Esophagus (tissue), 2 donors: ENCODE results near the gene LARP6. TPM values are rescaled to one million over a fixed set of nuclear protein-coding genes. Genes with fewer than 3 reads are reported as not detected.

ENCODE experiments used
- H3K27ac ChIP-seq, 2 donors: one replicate each; pipeline ENCODE4 v1.5.1; 2013; ENCODE audit warnings: low read depth in 2 of 2, mild to moderate bottlenecking in 2 of 2, inconsistent platforms in 1 of 2, low read length in 1 of 2, moderate library complexity in 1 of 2
- H3K27me3 ChIP-seq, 2 donors: one replicate each; pipeline ENCODE4 v1.6.1; 2013; ENCODE audit warnings: low read length in 2 of 2, control low read depth in 1 of 2, mild to moderate bottlenecking in 1 of 2; ENCODE audit not compliant: insufficient read depth in 2 of 2, control insufficient read depth in 1 of 2
- H3K36me3 ChIP-seq, 2 donors: one replicate each; pipeline ENCODE4 v1.6.1; 2013; ENCODE audit warnings: low read length in 1 of 2; ENCODE audit not compliant: control insufficient read depth in 2 of 2, insufficient read depth in 2 of 2
- H3K4me1 ChIP-seq, 2 donors: one replicate each; pipeline ENCODE4 v1.6.1; 2013; ENCODE audit warnings: low read length in 1 of 2; ENCODE audit not compliant: control insufficient read depth in 2 of 2, insufficient read depth in 2 of 2
- H3K4me3 ChIP-seq, 2 donors: one replicate each; pipeline ENCODE4 v1.5.1; 2013; ENCODE audit warnings: low read length in 2 of 2, mild to moderate bottlenecking in 2 of 2, low read depth in 1 of 2, moderate library complexity in 1 of 2
- H3K9me3 ChIP-seq, 2 donors: one replicate each; pipeline ENCODE4 v1.6.1; 2013; ENCODE audit warnings: mild to moderate bottlenecking in 2 of 2, low read depth in 1 of 2, low read length in 1 of 2, moderate library complexity in 1 of 2; ENCODE audit not compliant: control insufficient read depth in 2 of 2, insufficient read depth in 1 of 2
- WGBS, 2 donors: extraction: QIAGEN DNeasy Blood & Tissue Kit; methylation state at CpG; one replicate each; pipeline ENCODE4 v1.1.7; 2013; 5-methylcytosine and 5-hydroxymethylcytosine counted together
- polyA plus RNA-seq, 2 donors: library from polyadenylated mRNA; stranded (reverse); fragments of 200-250 nt; gene quantifications; one replicate each; pipeline ENCODE4 v1.2.3, GENCODE V29; 2013
- donor health status: healthy with polysubstance abuse.
- donor health status: Bipolar disorder and iron deficiency.

The LARP6 gene
- 1 to 10 TPM; 3.2 to 6.5 TPM for polyA plus RNA-seq

- no peaks in the 10 kb centered on the region for H3K36me3 ChIP-seq
- no peaks in the 10 kb centered on the region for H3K9me3 ChIP-seq
- H3K4me1 ChIP-seq: no peaks in the 10 kb centered on the region
- peaks cover 0 to 3% of the 10 kb centered on the region in 2 donors for H3K27me3 ChIP-seq
- H3K4me3 ChIP-seq: peak within 1 kb of the TSS; percentile 54 to 68
- 1% methylated on average over 38 to 78 of the region's 78 CpGs for WGBS, 2 donors
- H3K27ac ChIP-seq: peak within 1 kb of the TSS; percentile 79 to 81
These were observed at the start of gene LARP6 for GRCh38 chr15:70853973-70854665. TSS of gene LARP6 (minus strand) at chr15:70854157. CDS start at chr15:70854088, 69 bp downstream.

GRCh38 chr15:70902107-70902506, 48.1 kb upstream of the LARP6 start:
- H3K4me3 ChIP-seq: no peak overlapping the region
- no peaks in the 10 kb centered on the region for H3K27me3 ChIP-seq
- WGBS, 2 donors: 64 to 83% methylated on average over 1 of the region's 1 CpG
- no peaks in the 10 kb centered on the region for H3K4me1 ChIP-seq
- H3K27ac ChIP-seq: no peak overlapping the region
- H3K9me3 ChIP-seq: no peaks in the 10 kb centered on the region
- H3K36me3 ChIP-seq: no peaks in the 10 kb centered on the region

GRCh38 chr15:70892912-70893560, 39.1 kb upstream of the LARP6 start:
- WGBS, 2 donors: 3 to 6% methylated on average over 10 of the region's 10 CpGs
- no peaks in the 10 kb centered on the region for H3K36me3 ChIP-seq
- H3K27me3 ChIP-seq: no peaks in the 10 kb centered on the region
- peak overlapping the region; percentile 44 to 74 for H3K27ac ChIP-seq
- peaks cover 0 to 3% of the 10 kb centered on the region in 2 donors for H3K4me1 ChIP-seq
- no peaks in the 10 kb centered on the region for H3K9me3 ChIP-seq
- H3K4me3 ChIP-seq: peak overlapping the region; percentile 68 to 69

- peak within 1 kb of the TSS; percentile 68 to 69 for H3K4me3 ChIP-seq
- peak within 1 kb of the TSS; percentile 44 to 74 for H3K27ac ChIP-seq
- no peaks in the 10 kb centered on the region for H3K27me3 ChIP-seq
- H3K4me1 ChIP-seq: peaks cover 0 to 3% of the 10 kb centered on the region in 2 donors
- H3K9me3 ChIP-seq: no peaks in the 10 kb centered on the region
- no peaks in the 10 kb centered on the region for H3K36me3 ChIP-seq
- 1 to 2% methylated on average over 61 of the region's 61 CpGs for WGBS, 2 donors
These were observed 38.3 kb upstream of the LARP6 start, which contains the start of the genes LRRC49 and THAP10 for GRCh38 chr15:70892002-70892911. TSS of gene LRRC49 (plus strand) at chr15:70892826. CDS start at chr15:70892895, 69 bp downstream. TSS of gene THAP10 (minus strand) at chr15:70892433. CDS start at chr15:70892272, 161 bp downstream.

- H3K4me1 ChIP-seq: no peaks in the 10 kb centered on the region
- 80 to 83% methylated on average over 2 of the region's 2 CpGs for WGBS, 2 donors
- H3K36me3 ChIP-seq: no peaks in the 10 kb centered on the region
These were observed 28.4 kb upstream of the LARP6 start for GRCh38 chr15:70882361-70882760.

GRCh38 chr15:70880781-70881180, 26.8 kb upstream of the LARP6 start:
- H3K4me1 ChIP-seq: no peaks in the 10 kb centered on the region
- WGBS, 2 donors: 80 to 83% methylated on average over 2 of the region's 2 CpGs
- no peaks in the 10 kb centered on the region for H3K9me3 ChIP-seq

More at GRCh38 chr15:70882361-70882760, 28.4 kb upstream of the LARP6 start:
- Histone ChIP-seq H3K4me3 (no peak overlapping the region), H3K27ac (no peak overlapping the region), H3K27me3 (no peaks in the 10 kb centered on the region), H3K9me3 (no peaks in the 10 kb centered on the region)

GRCh38 chr15:70879401-70879800, 25.4 kb upstream of the LARP6 start:
- 51 to 63% methylated on average over 2 of the region's 2 CpGs for WGBS, 2 donors

More at GRCh38 chr15:70880781-70881180, 26.8 kb upstream of the LARP6 start:
- H3K4me3 ChIP-seq: no peak overlapping the region
- no peak overlapping the region for H3K27ac ChIP-seq
- H3K27me3 ChIP-seq: no peaks in the 10 kb centered on the region
- H3K36me3 ChIP-seq: no peaks in the 10 kb centered on the region

GRCh38 chr15:70876683-70877082, 22.7 kb upstream of the LARP6 start:
- Histone ChIP-seq H3K27ac (no peak overlapping the region), H3K4me3 (no peak overlapping the region), H3K36me3 (no peaks in the 10 kb centered on the region), H3K9me3 (no peaks in the 10 kb centered on the region), H3K4me1 (no peaks in the 10 kb centered on the region), H3K27me3 (no peaks in the 10 kb centered on the region)
- 71 to 75% methylated on average over 2 of the region's 2 CpGs for WGBS, 2 donors

More at GRCh38 chr15:70879401-70879800, 25.4 kb upstream of the LARP6 start:
- H3K27ac ChIP-seq: no peak overlapping the region
- H3K4me3 ChIP-seq: no peak overlapping the region
- no peaks in the 10 kb centered on the region for H3K9me3 ChIP-seq
- H3K27me3 ChIP-seq: no peaks in the 10 kb centered on the region
- no peaks in the 10 kb centered on the region for H3K4me1 ChIP-seq
- H3K36me3 ChIP-seq: no peaks in the 10 kb centered on the region

- H3K27me3 ChIP-seq: no peaks in the 10 kb centered on the region
- no peaks in the 10 kb centered on the region for H3K4me1 ChIP-seq
- H3K27ac ChIP-seq: no peak overlapping the region
- no peak overlapping the region for H3K4me3 ChIP-seq
- no peaks in the 10 kb centered on the region for H3K36me3 ChIP-seq
- no peaks in the 10 kb centered on the region for H3K9me3 ChIP-seq
- WGBS, 2 donors: 68 to 71% methylated on average over 3 of the region's 3 CpGs
These were observed 22.1 kb upstream of the LARP6 start for GRCh38 chr15:70876011-70876410.
